ENCODE results near the gene RIMBP2.

The RIMBP2 gene

GRCh38 chr12:130412384-130412783 lies 303.7 kb downstream of the RIMBP2 start:
- Mint-ChIP-seq H3K27me3 (peaks cover 6% of the 10 kb centered on the region), H3K4me3 (no peak overlapping the region), H3K4me1 (ENCODE audit: low read depth) (no peaks in the 10 kb centered on the region), H3K36me3 (no peaks in the 10 kb centered on the region), H3K27ac (no peak overlapping the region), H3K9me3 (ENCODE audit: low read depth) (no peaks in the 10 kb centered on the region)

GRCh38 chr12:130405332-130405731 lies 310.8 kb downstream of the RIMBP2 start:
- Mint-ChIP-seq H3K36me3 (no peaks in the 10 kb centered on the region), H3K9me3 (ENCODE audit: low read depth) (no peaks in the 10 kb centered on the region), H3K4me3 (no peak overlapping the region), H3K4me1 (ENCODE audit: low read depth) (no peaks in the 10 kb centered on the region), H3K27ac (no peak overlapping the region), H3K27me3 (peaks cover 4% of the 10 kb centered on the region)

- Mint-ChIP-seq H3K4me1 (ENCODE audit: low read depth) (no peaks in the 10 kb centered on the region), H3K4me3 (no peak overlapping the region), H3K27ac (no peak overlapping the region), H3K9me3 (ENCODE audit: low read depth) (no peaks in the 10 kb centered on the region), H3K27me3 (peaks cover 7% of the 10 kb centered on the region), H3K36me3 (no peaks in the 10 kb centered on the region)
Measured at GRCh38 chr12:130401703-130402102, 314.4 kb downstream of the RIMBP2 start.

GRCh38 chr12:130398100-130398848 lies 317.8 kb downstream of the RIMBP2 start:
- Mint-ChIP-seq H3K4me3 (no peak overlapping the region), H3K36me3 (no peaks in the 10 kb centered on the region), H3K4me1 (ENCODE audit: low read depth) (no peaks in the 10 kb centered on the region), H3K27ac (no peak overlapping the region), H3K9me3 (ENCODE audit: low read depth) (no peaks in the 10 kb centered on the region), H3K27me3 (peaks cover 13% of the 10 kb centered on the region)

- Mint-ChIP-seq H3K4me1 (ENCODE audit: low read depth) (no peaks in the 10 kb centered on the region), H3K36me3 (no peaks in the 10 kb centered on the region), H3K27me3 (peaks cover 9% of the 10 kb centered on the region), H3K9me3 (ENCODE audit: low read depth) (no peaks in the 10 kb centered on the region), H3K27ac (no peak overlapping the region), H3K4me3 (no peak overlapping the region)
Measured at GRCh38 chr12:130396667-130397066, 319.4 kb downstream of the RIMBP2 start.

GRCh38 chr12:130394906-130395305 lies 321.2 kb downstream of the RIMBP2 start:
- H3K4me1 Mint-ChIP-seq (ENCODE audit: low read depth), result no peaks in the 10 kb centered on the region
- H3K9me3 Mint-ChIP-seq (ENCODE audit: low read depth), result no peaks in the 10 kb centered on the region
- H3K36me3 Mint-ChIP-seq, result no peaks in the 10 kb centered on the region
- no peak overlapping the region for H3K4me3 Mint-ChIP-seq
- H3K27ac Mint-ChIP-seq, result no peak overlapping the region
- peaks cover 7% of the 10 kb centered on the region for H3K27me3 Mint-ChIP-seq

GRCh38 chr12:130391186-130391585 lies 324.9 kb downstream of the RIMBP2 start:
- Mint-ChIP-seq H3K27me3 (peaks cover 2% of the 10 kb centered on the region), H3K4me1 (ENCODE audit: low read depth) (peaks cover 3% of the 10 kb centered on the region), H3K4me3 (no peak overlapping the region), H3K36me3 (no peaks in the 10 kb centered on the region), H3K9me3 (ENCODE audit: low read depth) (no peaks in the 10 kb centered on the region), H3K27ac (no peak overlapping the region)

GRCh38 chr12:130385193-130385592 lies 330.9 kb downstream of the RIMBP2 start:
- H3K27ac Mint-ChIP-seq, result no peak overlapping the region
- H3K4me3 Mint-ChIP-seq, result no peak overlapping the region
- H3K9me3 Mint-ChIP-seq (ENCODE audit: low read depth), result no peaks in the 10 kb centered on the region
- no peaks in the 10 kb centered on the region for H3K36me3 Mint-ChIP-seq
- H3K27me3 Mint-ChIP-seq, result peaks cover 5% of the 10 kb centered on the region
- H3K4me1 Mint-ChIP-seq (ENCODE audit: low read depth), result peaks cover 3% of the 10 kb centered on the region

GRCh38 chr12:130384234-130384633 lies 331.9 kb downstream of the RIMBP2 start:
- Mint-ChIP-seq H3K27ac (no peak overlapping the region), H3K27me3 (peaks cover 5% of the 10 kb centered on the region), H3K9me3 (ENCODE audit: low read depth) (no peaks in the 10 kb centered on the region), H3K36me3 (no peaks in the 10 kb centered on the region), H3K4me3 (no peak overlapping the region), H3K4me1 (ENCODE audit: low read depth) (peaks cover 3% of the 10 kb centered on the region)

- Mint-ChIP-seq H3K36me3 (no peaks in the 10 kb centered on the region), H3K4me3 (no peak overlapping the region), H3K27ac (no peak overlapping the region), H3K27me3 (peaks cover 8% of the 10 kb centered on the region), H3K9me3 (ENCODE audit: low read depth) (no peaks in the 10 kb centered on the region), H3K4me1 (ENCODE audit: low read depth) (no peaks in the 10 kb centered on the region)
Measured at GRCh38 chr12:130382818-130383217, 333.3 kb downstream of the RIMBP2 start.

- Mint-ChIP-seq H3K27me3 (peaks cover 7% of the 10 kb centered on the region), H3K4me3 (no peak overlapping the region), H3K36me3 (no peaks in the 10 kb centered on the region), H3K4me1 (ENCODE audit: low read depth) (no peaks in the 10 kb centered on the region), H3K9me3 (ENCODE audit: low read depth) (no peaks in the 10 kb centered on the region), H3K27ac (no peak overlapping the region)
Measured at GRCh38 chr12:130375296-130376287, 340.5 kb downstream of the RIMBP2 start.

- Mint-ChIP-seq H3K4me1 (ENCODE audit: low read depth) (no peaks in the 10 kb centered on the region), H3K27ac (no peak overlapping the region), H3K27me3 (peaks cover 7% of the 10 kb centered on the region), H3K36me3 (no peaks in the 10 kb centered on the region), H3K9me3 (ENCODE audit: low read depth) (no peaks in the 10 kb centered on the region), H3K4me3 (no peak overlapping the region)
Measured at GRCh38 chr12:130374083-130374482, 342.0 kb downstream of the RIMBP2 start.

- Mint-ChIP-seq H3K27ac (no peak overlapping the region), H3K36me3 (no peaks in the 10 kb centered on the region), H3K27me3 (peaks cover 6% of the 10 kb centered on the region), H3K9me3 (ENCODE audit: low read depth) (no peaks in the 10 kb centered on the region), H3K4me1 (ENCODE audit: low read depth) (no peaks in the 10 kb centered on the region), H3K4me3 (no peak overlapping the region)
Measured at GRCh38 chr12:130372936-130373335, 343.2 kb downstream of the RIMBP2 start.

GRCh38 chr12:130371296-130371695 lies 344.8 kb downstream of the RIMBP2 start:
- H3K27ac Mint-ChIP-seq, result no peak overlapping the region
- no peak overlapping the region for H3K4me3 Mint-ChIP-seq
- no peaks in the 10 kb centered on the region for H3K9me3 Mint-ChIP-seq (ENCODE audit: low read depth)
- H3K27me3 Mint-ChIP-seq, result peaks cover 6% of the 10 kb centered on the region
- H3K4me1 Mint-ChIP-seq (ENCODE audit: low read depth), result no peaks in the 10 kb centered on the region
- H3K36me3 Mint-ChIP-seq, result no peaks in the 10 kb centered on the region

GRCh38 chr12:130369816-130370215 lies 346.3 kb downstream of the RIMBP2 start:
- Mint-ChIP-seq H3K27ac (no peak overlapping the region), H3K36me3 (no peaks in the 10 kb centered on the region), H3K27me3 (peaks cover 4% of the 10 kb centered on the region), H3K9me3 (ENCODE audit: low read depth) (no peaks in the 10 kb centered on the region), H3K4me3 (no peak overlapping the region), H3K4me1 (ENCODE audit: low read depth) (no peaks in the 10 kb centered on the region)

Data from activated naive CD8-positive, alpha-beta T cell (primary cell).